ENCODE data around the gene SNED1.
"Not testable (repeated sequence)": the region's sequence is repeated elsewhere in the genome, so short reads cannot be mapped to it uniquely, and the experiment has no call there.

GRCh38 chr2:240975903-240976302, 22.5 kb upstream of the SNED1 start:
- not testable (repeated sequence) for TF ChIP-seq CTCF, POLR2A, POLR2AphosphoS5 (IDR thresholded peaks at IDR 0.05)
